ENCODE measurements around the gene PFDN1.
A peak's percentile ranks its signal among the peaks of the same experiment; 100 is the strongest.
"Not testable (repeated sequence)": the region's sequence is repeated elsewhere in the genome, so short reads cannot be mapped to it uniquely, and the experiment has no call there.

PFDN1 gene, protein sequence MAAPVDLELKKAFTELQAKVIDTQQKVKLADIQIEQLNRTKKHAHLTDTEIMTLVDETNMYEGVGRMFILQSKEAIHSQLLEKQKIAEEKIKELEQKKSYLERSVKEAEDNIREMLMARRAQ

DNA sequence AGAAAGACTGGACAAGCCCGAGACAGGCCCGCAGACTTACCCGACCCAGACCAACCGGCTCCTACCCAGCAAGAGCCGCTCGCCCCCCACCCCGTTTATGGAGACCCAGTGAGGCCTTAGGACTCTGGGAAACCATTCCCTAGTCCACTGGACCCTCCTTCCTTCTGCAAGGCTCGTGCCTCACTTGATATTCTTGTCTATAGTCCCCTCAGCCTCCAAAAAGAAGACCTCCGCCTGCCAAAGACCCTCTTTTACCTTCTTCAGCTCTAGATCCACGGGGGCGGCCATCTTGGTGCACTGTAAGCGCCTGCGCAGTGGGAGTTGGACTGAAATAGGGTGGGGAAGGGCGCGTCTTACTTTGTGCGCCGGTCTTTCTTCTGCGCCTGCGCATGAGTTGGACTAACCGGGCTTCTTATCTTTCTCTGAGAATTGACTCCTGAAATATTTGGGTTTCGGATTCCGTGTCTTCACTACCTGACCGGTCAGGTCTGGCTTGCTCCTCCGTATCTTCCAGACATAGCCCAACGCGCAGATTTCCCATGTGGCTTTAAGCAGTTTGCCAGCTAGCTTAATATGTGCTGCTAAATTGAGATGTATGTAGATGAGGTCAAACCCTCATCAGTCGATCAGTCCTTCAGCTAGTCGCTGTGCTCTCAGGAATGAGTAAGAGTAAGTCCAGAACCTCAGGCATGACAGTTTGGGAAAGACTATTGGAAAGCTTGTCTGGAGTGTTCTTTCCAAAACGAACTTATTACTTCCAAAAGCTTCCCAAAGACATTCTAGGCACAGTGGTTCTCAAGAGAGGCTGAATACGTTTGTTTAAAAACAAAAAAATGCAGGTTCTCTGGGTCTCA is at the start of gene PFDN1:
Gene PFDN1 (minus strand): TSS at position 316 of the 854 bp plus-strand sequence. CDS start 28 bp downstream, at position 288.
- peak; percentile 92 for DNase-seq

DNA sequence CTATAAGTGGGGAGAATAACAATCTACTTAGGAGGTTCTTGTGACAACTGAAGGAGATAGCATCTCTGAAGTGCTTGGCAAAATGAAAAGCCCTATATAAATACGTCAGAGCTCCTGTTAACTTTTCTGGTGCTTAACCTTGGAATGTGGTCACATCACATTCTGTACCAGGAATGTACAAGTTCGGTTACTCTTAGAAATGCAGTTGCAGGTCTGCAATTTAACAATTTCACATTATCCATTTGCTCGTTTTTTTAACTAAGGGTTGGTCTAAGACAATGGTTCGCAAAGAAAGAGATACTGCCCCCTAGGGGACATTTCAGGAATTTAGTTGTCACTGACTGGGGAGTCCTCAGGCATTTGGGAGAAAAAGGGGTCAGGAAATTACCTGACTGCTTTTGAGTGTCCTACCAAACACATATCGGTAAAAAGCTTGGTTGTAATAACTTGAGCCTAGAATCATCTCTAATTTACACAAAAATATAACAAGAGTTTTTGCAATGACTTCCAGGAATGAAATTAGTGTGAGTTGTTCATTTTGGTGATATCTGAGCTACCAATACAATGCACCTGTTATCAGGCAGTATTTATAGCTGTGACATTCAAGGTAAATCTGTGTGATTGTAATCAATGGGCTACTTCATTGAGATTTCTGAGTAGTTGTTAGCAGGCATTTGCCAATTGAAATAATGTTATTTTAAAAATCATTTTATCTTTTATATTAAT is 48.9 kb upstream of the PFDN1 start:
- DNase-seq: no peak

DNA sequence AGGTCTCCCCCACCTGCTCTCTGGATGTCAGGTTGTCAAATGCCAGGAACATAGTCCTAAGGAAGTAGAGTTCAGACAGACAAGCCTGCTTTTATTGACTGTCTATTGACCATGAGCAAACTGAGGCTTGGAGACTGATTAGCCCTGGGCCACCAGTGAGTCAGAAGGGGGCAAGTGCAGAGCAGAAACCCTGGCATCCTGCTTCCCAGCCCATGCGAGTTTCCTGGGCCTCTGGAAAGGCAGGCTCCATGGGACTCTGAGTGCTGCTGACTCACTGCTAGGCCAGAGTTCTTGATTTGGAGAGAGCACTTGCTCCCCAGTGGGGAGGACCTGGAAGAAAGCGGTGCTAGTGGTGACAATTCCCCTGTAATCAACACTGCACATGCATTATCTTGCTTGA is 46.3 kb upstream of the PFDN1 start:
- no peak for DNase-seq

DNA sequence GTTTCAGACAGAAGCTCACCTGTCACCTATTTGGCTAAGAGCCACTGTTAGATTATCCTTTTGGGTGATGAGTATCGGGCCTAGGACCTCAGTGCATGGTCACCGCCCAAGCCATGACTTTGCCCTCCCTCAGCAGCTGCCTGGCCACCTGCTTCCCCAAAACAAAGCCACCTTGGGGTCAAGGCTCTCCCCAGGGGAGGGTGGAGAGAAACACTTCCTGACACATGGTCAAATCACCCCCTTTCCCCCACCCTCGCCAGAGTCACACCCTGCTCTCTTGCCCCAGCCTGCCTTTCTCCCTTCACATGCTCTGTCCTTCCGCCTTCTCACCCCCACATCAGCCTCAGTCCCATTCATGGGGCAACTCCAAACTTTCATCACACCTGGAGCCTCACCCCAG is 45.2 kb upstream of the PFDN1 start:
- no peak for DNase-seq

DNA sequence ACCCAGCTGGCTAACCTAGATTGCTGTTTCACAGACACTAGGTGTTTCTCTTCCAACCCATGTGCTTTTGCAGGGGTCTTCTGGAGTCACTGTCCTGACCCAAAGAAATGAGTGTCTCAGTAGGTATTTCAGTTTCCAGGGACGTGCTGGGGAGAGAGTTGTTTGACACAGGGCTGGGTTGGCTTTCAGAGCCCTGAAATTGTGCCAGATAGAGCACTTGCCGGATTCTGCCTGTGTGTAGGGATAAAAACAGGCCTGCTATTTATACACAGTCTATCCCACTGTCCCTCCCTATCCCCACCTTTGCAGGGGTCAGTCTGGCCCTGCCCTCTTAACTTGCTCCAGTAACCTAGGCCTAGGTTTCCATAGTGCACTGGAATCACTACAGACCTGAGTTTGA is 44.5 kb upstream of the PFDN1 start:
- no peak for DNase-seq

DNA sequence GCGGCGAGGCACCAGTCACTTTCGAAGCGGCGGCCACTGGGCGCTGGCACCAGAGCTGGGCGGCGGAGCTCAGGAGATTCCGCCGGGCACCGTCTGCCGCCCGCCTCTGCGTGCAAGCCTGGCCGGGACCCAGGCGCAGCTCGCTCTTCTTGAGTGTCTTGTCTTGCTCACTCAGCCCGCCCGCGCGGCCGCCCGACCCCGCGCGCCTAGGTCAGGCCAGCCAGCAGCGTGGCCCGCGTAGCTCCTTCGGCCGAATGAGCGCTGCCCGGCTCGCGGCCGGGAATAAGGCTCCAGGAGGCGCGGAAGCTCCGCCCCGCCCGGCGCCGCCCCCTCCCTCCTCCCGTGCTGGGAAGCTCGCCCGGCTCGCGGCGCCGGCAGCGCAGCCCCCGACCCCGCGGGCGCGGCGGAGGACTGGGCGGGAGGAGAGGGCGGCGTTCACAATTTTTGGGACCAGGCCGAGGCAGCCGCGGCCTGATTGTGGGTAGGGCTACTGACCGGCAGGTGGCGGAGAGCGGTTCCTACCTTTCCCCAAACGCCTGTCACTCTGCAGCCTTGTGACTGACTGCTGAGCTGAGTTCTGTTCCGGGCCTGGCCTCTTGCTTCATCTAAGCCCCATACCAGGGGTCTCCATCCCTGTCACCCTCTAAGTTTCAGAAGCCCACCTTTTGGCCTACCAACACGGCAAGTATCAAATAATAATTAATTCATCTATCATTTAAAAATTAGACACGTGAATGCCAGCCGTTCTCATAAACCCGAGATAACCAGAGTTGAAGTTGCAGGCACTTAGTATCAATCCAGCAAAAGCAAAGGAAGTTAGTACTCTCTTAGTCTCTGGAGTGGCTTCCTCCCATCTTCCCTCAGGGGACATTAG is 43.7 kb upstream of the PFDN1 start, which contains the start of gene HBEGF:
Gene HBEGF (minus strand): TSS at position 256 of the 874 bp plus-strand sequence. CDS start 275 bp downstream, outside the sequence.
- peak; percentile 80 for DNase-seq

DNA sequence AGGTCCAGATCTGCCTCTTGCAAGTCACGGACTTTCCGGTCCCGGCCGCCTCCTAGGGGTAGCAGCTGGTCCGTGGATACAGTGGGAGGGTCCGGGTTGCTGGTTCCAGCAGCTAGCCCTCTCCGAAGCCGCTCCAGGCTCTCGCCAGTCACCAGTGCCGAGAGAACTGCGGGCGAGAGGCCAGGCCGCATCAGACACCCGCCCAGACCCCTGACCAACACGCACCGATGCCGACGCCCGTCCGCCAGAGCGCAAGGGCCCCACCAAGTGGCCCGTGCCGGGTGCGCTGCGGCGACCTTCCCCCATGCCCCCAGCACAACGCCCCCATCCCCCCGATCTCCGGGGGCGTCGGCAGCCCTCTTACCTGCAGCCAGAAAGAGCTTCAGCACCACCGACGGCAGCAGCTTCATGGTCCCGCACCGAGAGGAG is 43.0 kb upstream of the PFDN1 start:
- no peak for DNase-seq

DNA sequence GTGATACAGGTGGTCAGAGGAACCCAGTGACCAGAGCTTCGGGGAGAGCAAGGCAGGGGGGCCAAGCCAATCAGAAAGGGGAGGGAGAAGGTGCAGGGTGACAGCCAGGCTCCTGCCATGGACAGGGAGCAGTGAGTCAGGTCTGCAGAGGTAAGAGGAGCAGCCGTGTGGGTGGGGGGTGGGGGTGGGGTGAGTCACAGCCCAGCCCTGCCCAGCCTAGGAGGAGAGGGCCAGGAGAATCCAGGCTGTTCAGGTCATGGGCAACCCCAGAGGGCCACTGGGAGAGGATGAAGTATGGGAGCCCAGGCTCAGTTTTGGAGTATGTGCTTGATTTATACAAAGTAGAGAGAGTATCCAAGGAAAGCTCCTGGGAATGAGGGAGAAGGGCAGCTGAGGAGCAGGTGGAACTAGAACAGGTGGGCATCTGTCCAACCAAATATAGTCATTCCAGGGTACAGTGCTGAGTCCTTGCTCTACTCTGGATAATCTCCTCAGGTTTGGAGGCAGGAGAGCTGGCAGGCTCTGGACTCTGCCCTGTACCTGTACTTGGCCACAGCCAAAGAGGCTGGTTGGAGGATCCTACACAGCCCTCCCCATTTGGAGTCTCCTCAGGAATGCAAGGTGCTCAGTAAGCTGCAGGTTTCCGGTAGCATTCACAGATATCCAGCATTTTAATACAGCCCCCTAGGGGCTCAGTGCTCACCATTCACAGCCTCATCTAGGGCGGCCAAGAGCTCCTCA is 42.0 kb upstream of the PFDN1 start:
- no peak for DNase-seq

DNA sequence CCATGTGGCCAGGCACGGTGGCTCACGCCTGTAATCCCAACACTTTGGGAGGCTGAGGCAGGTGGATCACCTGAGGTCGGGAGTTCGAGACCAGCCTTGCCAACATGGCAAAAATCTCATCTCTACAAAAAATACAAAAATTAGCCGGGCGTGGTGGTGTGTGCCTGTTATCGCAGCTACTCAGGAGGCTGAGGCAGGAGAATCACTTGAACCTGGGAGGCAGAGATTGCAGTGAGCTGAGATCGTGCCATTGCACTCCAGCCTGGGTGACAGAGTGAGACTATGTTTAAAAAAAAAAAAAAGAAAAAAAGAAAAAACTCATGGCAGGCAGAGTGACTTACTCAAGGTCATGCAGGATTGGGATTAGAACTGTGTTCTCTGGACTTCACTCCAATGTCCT is 40.9 kb upstream of the PFDN1 start:
- not testable (repeated sequence) for DNase-seq

DNA sequence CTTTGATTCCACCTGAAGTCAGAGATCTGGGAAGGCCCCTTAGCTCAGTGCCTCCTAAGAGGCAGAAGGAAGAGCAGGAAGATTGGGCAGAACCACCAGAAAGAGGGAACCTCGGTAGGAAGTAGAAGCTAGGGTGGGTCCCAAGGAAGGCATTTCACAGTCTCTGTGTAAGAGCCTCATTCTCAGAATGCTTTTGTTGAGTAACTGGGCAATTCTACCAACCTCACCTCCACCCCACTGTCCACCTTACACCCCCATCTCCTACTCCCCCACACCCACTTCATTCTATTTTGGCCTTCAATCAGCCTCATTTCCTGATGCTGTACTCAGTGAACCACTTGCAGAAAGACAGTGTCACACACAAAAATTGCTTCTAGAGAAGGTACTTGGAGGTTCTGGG is 40.0 kb upstream of the PFDN1 start:
- DNase-seq: no peak

DNA sequence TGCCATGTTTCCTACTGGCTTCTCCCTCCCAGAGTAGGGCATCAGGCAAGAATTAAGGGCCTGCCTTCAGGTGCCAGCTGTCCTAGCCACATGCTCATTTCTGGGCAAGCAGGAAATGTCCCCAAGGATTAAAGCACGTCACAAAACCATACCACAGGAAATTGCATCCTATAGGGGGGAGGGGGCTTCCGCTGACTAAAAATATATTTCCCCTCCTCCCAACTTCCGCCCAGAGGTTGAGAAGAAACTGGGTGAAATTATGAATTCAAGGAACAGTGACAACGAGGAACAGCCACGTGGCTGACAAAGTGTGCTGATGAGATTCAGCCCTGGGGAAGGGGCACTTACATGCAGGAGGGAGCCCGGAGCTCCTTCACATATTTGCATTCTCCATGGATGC is 39.4 kb upstream of the PFDN1 start:
- DNase-seq: no peak

DNA sequence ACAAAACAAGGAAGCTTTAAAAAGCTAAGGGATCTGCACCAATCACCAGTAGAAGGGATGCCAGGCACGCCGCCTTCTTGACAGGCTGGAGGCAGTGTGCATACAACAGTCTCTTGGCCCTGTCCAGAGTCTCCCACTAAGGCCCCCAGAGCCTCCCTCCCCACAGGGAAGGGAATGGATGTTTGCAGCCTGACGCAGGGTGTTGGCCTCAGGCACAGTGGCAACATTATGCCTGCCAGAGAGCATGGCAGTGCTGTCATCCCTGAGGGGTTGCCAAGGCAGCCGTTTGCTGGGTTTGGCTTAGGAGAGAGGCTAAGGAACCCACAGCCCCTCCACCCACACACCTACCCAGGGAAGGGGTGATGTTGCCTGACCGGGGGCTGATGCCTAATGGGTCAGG is 38.7 kb upstream of the PFDN1 start:
- no peak for DNase-seq

DNA sequence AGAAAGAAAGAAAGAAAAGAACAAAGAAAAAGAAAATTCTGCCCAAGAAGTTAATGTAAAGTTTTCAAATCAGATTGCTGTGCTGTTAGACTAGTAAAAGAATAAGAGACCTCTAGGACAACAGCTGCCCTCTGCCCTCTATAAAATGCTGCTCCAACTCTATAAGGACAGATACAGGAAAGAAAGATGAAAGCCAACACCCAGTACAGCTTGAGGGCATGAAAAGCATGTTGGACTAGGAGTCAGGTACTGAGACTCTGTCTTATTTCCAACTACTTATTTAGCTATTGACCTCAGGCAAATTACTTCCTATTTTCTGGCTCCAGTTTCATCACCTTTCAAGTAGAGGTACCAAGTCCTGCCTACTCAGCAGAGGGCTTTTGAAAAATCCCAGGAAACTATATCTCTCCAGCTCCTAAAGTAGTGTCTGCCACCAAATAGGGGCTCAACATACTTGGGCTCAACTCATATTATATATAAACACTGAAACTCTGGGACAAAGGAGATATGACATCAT is 37.8 kb upstream of the PFDN1 start:
- DNase-seq: no peak

DNA sequence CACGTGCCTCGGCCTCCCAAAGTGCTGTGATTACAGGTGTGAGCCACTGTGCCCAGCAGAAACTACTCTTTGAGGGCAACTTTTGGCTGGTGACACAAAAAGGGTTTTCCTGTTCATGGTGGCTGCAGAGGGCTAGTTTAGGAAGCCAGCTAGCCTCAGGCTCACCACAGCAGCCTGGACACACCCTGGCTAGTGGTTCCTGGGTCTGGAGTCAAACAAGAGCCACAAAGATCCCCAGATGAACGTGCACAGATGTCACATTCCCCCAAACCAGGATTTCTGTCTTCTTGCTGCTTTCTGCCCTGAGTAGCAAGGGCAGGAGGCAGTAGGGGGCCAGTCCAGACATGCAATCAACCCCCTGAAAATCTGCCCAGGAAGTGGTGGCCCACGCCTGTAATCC is 36.7 kb upstream of the PFDN1 start:
- no peak for DNase-seq

DNA sequence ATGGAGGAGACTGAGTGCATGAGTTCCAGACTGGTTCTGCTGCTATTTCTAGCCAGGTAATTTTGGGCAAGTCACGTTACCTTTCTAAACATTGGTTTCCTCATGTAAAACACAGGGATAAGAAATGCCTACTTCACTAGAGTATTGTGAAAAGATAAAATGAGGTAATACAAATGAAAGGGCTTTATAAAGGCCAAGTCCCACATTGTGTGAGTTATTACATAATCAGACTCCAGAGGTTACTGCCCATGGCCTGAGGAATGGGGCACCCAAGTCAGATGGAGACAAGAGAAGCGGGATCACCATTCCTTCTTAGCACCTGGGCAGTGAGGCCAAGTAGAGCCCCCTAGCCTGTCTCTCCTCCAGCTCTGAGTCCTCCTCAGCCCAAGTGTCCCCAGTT is 36.0 kb upstream of the PFDN1 start:
- DNase-seq: no peak

DNA sequence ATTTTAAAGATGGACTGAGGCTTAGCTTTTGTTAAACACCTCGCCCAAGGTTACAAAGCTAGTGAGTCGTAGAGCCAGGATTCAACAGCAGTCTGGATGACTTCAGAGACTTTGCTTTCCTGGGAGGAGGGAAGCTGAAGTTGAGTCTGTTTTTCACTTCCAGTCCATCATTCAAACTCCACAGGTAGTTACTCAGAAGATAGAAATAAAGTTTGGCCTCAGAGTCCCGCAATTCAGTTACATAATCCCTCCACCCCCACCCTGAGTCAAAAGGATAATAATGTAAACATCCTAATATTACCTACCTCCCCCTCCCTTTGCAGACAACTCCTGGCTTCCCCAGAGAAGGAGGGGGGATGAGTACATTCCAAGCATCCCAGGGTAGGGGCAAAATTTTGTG is 35.4 kb upstream of the PFDN1 start:
- DNase-seq: no peak

DNA sequence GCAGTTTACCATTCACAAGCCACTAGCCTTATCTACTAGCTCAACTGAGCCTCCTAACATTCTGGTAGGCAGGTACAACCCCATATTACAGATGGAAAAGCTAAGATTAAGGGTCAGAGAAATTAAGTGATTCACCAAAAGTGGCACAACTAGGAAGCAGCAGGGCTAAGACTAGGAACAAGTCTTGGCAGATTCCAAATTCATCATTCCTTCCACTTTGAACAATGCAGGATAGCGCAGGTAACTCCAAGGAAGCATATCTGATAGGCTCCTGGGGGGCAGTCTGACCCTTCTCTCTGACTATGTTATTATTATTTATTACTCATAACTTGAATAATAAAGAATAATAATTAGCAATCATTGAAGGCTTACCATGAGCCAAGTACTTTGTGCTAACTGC is 35.0 kb upstream of the PFDN1 start:
- no peak for DNase-seq

DNA sequence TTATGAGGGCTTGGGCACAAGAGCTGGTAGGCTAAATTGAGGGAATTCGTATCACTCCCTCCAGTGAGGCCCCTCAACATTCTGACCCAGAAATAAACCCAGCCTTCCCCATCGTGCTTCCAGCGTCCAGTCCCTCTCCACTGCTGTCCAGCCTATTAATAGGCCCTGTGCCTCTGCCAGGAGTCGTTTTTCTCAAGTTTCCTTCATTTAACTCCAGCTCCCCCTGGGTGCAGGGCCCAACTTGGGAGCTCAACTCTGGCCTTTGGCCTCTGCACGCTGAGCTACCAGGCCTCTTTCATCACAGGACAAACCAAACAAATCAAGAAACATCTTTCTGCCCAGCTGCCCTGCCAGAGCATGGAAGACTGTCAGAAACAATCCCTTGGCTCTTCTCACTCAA is 33.5 kb upstream of the PFDN1 start:
- DNase-seq: no peak

DNA sequence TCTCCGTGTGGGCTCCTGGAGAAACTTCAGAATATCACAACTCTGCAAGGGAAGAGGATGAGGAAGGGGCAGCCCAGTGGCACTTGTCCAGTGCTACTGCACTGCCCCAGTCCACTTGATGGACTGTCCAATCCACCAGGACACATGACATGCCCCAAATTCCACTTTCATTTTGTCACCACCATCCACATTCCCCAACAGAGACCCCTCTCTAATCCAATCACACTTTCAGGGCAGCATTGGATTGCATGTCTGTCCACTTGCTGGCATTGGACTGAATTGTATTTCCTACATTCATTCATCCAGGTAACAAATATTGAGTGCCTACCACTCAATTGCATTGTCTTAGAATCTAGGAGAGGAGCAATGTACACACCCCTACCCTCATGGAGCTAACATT is 28.7 kb upstream of the PFDN1 start:
- no peak for DNase-seq

DNA sequence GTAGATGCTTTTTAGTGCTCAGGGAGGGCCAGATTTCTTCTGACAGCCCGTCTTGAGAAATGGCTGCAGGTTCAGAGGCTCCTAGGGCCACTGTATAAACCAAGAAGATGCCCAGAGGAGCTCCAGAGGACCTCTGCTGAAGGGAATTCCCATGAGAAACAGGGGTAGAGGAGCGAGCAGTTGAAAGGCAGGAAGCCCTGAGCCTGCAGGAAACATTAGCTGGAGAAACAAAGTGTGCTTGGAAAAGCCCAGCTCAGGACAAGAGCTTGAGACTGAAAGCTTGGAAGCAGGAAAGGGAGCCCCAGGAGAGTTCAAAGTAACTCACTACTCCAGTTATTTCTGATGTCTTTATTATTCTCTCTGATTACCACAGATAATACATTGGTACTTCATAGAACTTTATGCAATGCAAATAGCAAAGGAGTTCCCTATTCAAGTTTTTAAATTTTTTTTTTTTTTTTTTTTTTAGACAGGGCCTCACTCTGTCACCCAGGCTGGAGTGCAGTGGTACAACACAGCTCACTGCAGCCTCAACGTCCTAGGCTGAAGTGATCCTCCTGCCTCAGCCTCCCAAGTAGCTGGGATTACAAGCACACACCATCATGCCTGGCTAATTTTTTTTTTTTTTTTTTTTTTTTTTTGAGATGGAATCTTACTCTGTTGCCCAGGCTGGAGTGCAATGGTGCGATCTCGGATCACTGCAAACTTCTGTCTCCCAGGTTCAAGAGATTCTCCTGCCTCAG is 27.0 kb upstream of the PFDN1 start:
- no peak for DNase-seq

All from activated CD8-positive, alpha-beta memory T cell treated with anti-CD3 and anti-CD28 coated beads for 24 hours (primary cell).